Trophoblast cell (in vitro differentiated cells and primary cell): ENCODE results near the gene CDX1.

Source experiments
- DNase-seq, 2 donors: peaks; one replicate each; pipeline ENCODE4 v3.0.0-alpha.2; 2016
- H2AFZ ChIP-seq: 2 replicates; pipeline ENCODE4 v1.6.1; 2013; ENCODE audit warnings: low read length, moderate library complexity, mild to moderate bottlenecking; ENCODE audit not compliant: insufficient read depth, poor library complexity
- H2AK5ac ChIP-seq: 2 replicates; pipeline ENCODE4 v1.6.1; 2013; ENCODE audit warnings: mild to moderate bottlenecking, low read length
- H2BK120ac ChIP-seq: 2 replicates; pipeline ENCODE4 v1.6.1; 2013; ENCODE audit warnings: low read length, mild to moderate bottlenecking, moderate library complexity; ENCODE audit not compliant: insufficient read depth, poor library complexity
- H2BK12ac ChIP-seq: 2 replicates; pipeline ENCODE4 v1.6.1; 2013; ENCODE audit warnings: mild to moderate bottlenecking, low read length, moderate library complexity
- H2BK5ac ChIP-seq: 2 replicates; pipeline ENCODE4 v1.6.1; 2013; ENCODE audit warnings: low read length, low read depth, moderate library complexity, mild to moderate bottlenecking; ENCODE audit not compliant: poor library complexity
- H3K14ac ChIP-seq: 2 replicates; pipeline ENCODE4 v1.6.1; 2013; ENCODE audit warnings: mild to moderate bottlenecking, low read length
- H3K18ac ChIP-seq: 2 replicates; pipeline ENCODE4 v1.6.1; 2013; ENCODE audit warnings: mild to moderate bottlenecking, low read length
- H3K23ac ChIP-seq: 2 replicates; pipeline ENCODE4 v1.6.1; 2013; ENCODE audit warnings: low read length
- H3K27ac ChIP-seq: 2 replicates; pipeline ENCODE4 v1.5.1; 2013; ENCODE audit warnings: low read depth, mild to moderate bottlenecking, inconsistent platforms, low read length, moderate library complexity
- H3K27me3 ChIP-seq: 2 replicates; pipeline ENCODE4 v1.6.1; 2013; ENCODE audit warnings: inconsistent platforms, mild to moderate bottlenecking, low read length, moderate library complexity; ENCODE audit not compliant: insufficient read depth
- H3K36me3 ChIP-seq, 2 experiments: 1 replicate in 1 of 2; 2 replicates in 1 of 2; pipeline ENCODE4 v1.6.1; 2013; ENCODE audit warnings: low read length in 2 of 2, mild to moderate bottlenecking in 2 of 2, moderate library complexity in 1 of 2; ENCODE audit not compliant: insufficient read depth in 2 of 2, control insufficient read depth in 1 of 2
- H3K4ac ChIP-seq: 2 replicates; pipeline ENCODE4 v1.6.1; 2013; ENCODE audit warnings: low read depth, mild to moderate bottlenecking, low read length, moderate library complexity
- H3K4me1 ChIP-seq, 2 experiments: 1 replicate in 1 of 2; 2 replicates in 1 of 2; pipeline ENCODE4 v1.6.1; 2013; ENCODE audit warnings: low read length in 2 of 2, mild to moderate bottlenecking in 2 of 2, moderate library complexity in 1 of 2; ENCODE audit not compliant: insufficient read depth in 2 of 2, control insufficient read depth in 1 of 2
- H3K4me2 ChIP-seq: 2 replicates; pipeline ENCODE4 v1.6.1; 2013; ENCODE audit warnings: inconsistent platforms, mild to moderate bottlenecking, low read length, moderate library complexity
- H3K4me3 ChIP-seq: 2 replicates; pipeline ENCODE4 v1.5.1; 2013; ENCODE audit warnings: mild to moderate bottlenecking, low read depth, low read length, inconsistent platforms
- H3K79me1 ChIP-seq: one replicate; pipeline ENCODE4 v1.6.1; 2013; ENCODE audit warnings: low read length
- H3K79me2 ChIP-seq: 2 replicates; pipeline ENCODE4 v1.6.1; 2013; ENCODE audit warnings: low read length, mild to moderate bottlenecking; ENCODE audit not compliant: control insufficient read depth, insufficient read depth, poor library complexity
- H3K9ac ChIP-seq: 2 replicates; pipeline ENCODE4 v1.6.1; 2013; ENCODE audit warnings: mild to moderate bottlenecking, low read length
- H3K9me3 ChIP-seq: 2 replicates; pipeline ENCODE4 v1.6.1; 2013; ENCODE audit warnings: low read depth, mild to moderate bottlenecking, control low read depth, inconsistent platforms, low read length; ENCODE audit not compliant: insufficient read depth
- H4K12ac ChIP-seq: 2 replicates; pipeline ENCODE4 v1.6.1; 2013; ENCODE audit warnings: low read depth, mild to moderate bottlenecking, low read length, moderate library complexity
- H4K8ac ChIP-seq: 2 replicates; pipeline ENCODE4 v1.6.1; 2013; ENCODE audit warnings: low read depth, mild to moderate bottlenecking, low read length, moderate library complexity
- H4K91ac ChIP-seq: one replicate; pipeline ENCODE4 v1.6.1; 2013; ENCODE audit warnings: low read depth, mild to moderate bottlenecking, low read length, moderate library complexity
- WGBS: extraction: QIAGEN DNeasy Blood & Tissue Kit; methylation state at CpG from one replicate; pipeline ENCODE4 v1.1.7; 2013; ENCODE audit warnings: missing lambda C conversion rate; ENCODE audit not compliant: insufficient read length, insufficient coverage; ENCODE audit errors: extremely low coverage; 5-methylcytosine and 5-hydroxymethylcytosine counted together

Gene CDX1

DNA sequence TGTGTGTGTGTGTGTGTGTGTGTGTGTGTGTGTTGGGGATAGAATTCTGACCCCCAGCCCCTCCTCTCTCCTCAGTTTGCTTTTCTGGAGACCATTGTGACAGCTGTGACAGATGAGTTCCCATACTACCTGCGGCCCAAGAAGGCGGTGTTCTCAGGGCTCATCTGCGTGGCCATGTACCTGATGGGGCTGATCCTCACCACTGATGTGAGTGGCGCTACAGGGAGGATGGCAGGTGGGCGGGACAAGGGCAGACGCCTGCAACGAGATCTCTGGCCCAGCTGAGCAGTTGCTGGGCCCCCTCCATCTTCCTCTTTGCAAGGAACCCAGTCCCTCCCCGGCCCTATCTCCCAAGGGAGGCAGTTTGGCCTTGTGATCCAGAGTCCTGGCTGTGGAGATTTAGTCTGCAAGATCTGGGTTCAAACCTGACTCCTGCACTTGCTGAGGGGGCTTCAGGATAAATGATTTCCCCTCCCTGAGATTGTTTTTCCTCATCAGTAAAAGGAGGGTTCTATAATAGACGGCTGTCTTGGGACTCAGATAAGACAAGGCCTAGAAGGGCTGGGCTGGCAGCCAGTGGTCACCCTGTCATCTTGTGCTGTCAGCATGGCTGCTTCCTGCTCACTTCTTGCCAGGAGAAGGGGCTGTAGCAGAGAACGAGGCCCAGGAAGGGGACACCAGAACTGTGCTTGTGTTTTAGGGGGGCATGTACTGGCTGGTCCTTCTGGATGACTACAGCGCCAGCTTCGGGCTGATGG lies 37.4 kb downstream of the CDX1 start:
- Histone ChIP-seq H2BK12ac (no peak overlapping the region), H3K4me2 (no peak overlapping the region), H3K23ac (no peak overlapping the region), H2BK5ac (no peak overlapping the region), H3K36me3 (no peaks in the 10 kb centered on the region), H2BK120ac (no peak overlapping the region), H3K9me3 (peaks cover 1% of the 10 kb centered on the region), H4K12ac (no peak overlapping the region), H2AK5ac (no peak overlapping the region), H3K4ac (no peak overlapping the region), H3K27ac (no peak overlapping the region), H4K91ac (no peak overlapping the region), H3K4me3 (no peak overlapping the region), H3K27me3 (no peaks in the 10 kb centered on the region), H4K8ac (no peak overlapping the region), H3K79me2 (no peaks in the 10 kb centered on the region), H3K18ac (no peak overlapping the region), H2AFZ (no peak overlapping the region), H3K4me1 (peaks cover 0 to 2% of the 10 kb centered on the region in 2 experiments), H3K79me1 (no peaks in the 10 kb centered on the region), H3K14ac (no peak overlapping the region), H3K9ac (no peak overlapping the region)
- DNase-seq = no peak
- no CpG with 5 or more reads among the region's 12 CpGs for WGBS

DNA sequence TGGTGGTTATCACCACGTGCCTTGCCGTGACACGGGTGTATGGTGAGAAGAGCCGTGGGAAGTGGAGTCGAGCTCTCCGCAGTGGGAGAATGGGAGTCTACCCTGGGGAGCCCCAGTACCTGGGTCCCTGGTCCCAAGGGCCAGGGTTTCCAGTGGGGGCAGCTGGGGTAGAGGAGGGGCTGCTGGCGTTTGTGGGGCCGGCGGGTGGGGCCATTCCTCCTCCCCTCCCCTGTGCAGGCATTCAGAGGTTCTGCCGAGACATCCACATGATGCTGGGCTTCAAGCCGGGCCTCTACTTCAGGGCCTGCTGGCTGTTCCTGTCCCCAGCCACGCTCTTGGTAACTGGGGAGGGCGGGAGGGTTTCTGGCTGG lies 38.0 kb downstream of the CDX1 start:
- no CpG with 5 or more reads among the region's 13 CpGs for WGBS
- no peak overlapping the region for H2BK5ac ChIP-seq

DNA sequence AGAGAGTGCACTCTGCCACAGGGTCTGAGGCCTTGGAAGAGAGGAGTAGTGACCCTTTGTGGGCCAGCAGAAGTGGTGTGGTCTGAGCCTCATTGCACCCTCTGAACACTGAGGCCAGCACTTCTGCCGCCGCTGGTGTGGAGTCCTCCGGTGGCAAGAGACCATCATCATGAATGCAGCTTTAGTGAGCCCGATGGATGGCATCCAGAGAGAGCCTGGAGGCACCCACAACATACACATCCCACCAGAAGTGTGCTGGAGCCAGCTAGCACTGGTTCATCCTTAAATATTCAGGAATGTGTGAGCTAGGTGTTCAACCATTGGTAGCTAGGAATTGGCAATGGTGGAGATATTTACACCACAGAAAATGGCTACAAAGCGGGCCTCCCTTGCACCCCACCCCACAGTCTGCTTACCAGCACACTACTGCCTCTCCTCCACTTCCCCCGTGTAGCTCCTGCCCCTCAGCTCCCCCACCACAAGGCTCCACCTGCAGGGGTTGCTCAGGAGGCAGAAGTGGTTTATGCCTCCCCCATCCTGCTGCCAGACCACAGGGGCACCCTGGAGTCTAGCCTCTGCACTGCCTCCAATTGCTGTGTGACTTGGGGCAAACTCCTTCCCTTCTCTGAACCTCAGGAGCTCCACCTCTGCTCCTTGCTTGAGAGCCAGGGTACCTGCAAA lies 39.7 kb downstream of the CDX1 start:
- H2AFZ ChIP-seq = no peak overlapping the region
- H2BK5ac ChIP-seq = no peak overlapping the region
- no peak overlapping the region for H3K4me3 ChIP-seq
- no peak overlapping the region for H2BK12ac ChIP-seq
- H2AK5ac ChIP-seq = no peak overlapping the region
- H3K9ac ChIP-seq = no peak overlapping the region
- no peak overlapping the region for H3K4me2 ChIP-seq
- no peak overlapping the region for H4K91ac ChIP-seq
- no peak overlapping the region for H3K27ac ChIP-seq
- H3K14ac ChIP-seq = no peak overlapping the region
- no peak overlapping the region for H2BK120ac ChIP-seq
- no peak overlapping the region for H3K4ac ChIP-seq
- peaks cover 1% of the 10 kb centered on the region for H3K9me3 ChIP-seq
- H3K18ac ChIP-seq = no peak overlapping the region
- no peaks in the 10 kb centered on the region for H3K79me2 ChIP-seq
- H3K27me3 ChIP-seq = no peaks in the 10 kb centered on the region
- H4K8ac ChIP-seq = no peak overlapping the region
- no peaks in the 10 kb centered on the region for H3K79me1 ChIP-seq
- DNase-seq = no peak
- no peaks in the 10 kb centered on the region for H3K36me3 ChIP-seq
- H3K4me1 ChIP-seq = peaks cover 3 to 7% of the 10 kb centered on the region in 2 experiments
- whole genome bisulfite sequencing = no CpG with 5 or more reads among the region's 6 CpGs
- H3K23ac ChIP-seq = no peak overlapping the region
- no peak overlapping the region for H4K12ac ChIP-seq

More for the DNA sequence above, 38.0 kb downstream of the CDX1 start:
- H3K79me1 ChIP-seq = no peaks in the 10 kb centered on the region
- H2BK12ac ChIP-seq = no peak overlapping the region
- no peak overlapping the region for H4K8ac ChIP-seq
- peaks cover 1% of the 10 kb centered on the region for H3K9me3 ChIP-seq
- no peak overlapping the region for H3K4me3 ChIP-seq
- H3K36me3 ChIP-seq = no peaks in the 10 kb centered on the region
- DNase-seq = no peak
- no peaks in the 10 kb centered on the region for H3K79me2 ChIP-seq
- no peaks in the 10 kb centered on the region for H3K27me3 ChIP-seq
- H3K4me2 ChIP-seq = no peak overlapping the region
- no peak overlapping the region for H2AK5ac ChIP-seq
- H2BK120ac ChIP-seq = no peak overlapping the region
- no peak overlapping the region for H2AFZ ChIP-seq
- no peak overlapping the region for H4K91ac ChIP-seq
- no peak overlapping the region for H3K4ac ChIP-seq
- peaks cover 0 to 4% of the 10 kb centered on the region in 2 experiments for H3K4me1 ChIP-seq
- H4K12ac ChIP-seq = no peak overlapping the region
- no peak overlapping the region for H3K14ac ChIP-seq
- H3K18ac ChIP-seq = no peak overlapping the region
- no peak overlapping the region for H3K23ac ChIP-seq
- no peak overlapping the region for H3K27ac ChIP-seq
- H3K9ac ChIP-seq = no peak overlapping the region

DNA sequence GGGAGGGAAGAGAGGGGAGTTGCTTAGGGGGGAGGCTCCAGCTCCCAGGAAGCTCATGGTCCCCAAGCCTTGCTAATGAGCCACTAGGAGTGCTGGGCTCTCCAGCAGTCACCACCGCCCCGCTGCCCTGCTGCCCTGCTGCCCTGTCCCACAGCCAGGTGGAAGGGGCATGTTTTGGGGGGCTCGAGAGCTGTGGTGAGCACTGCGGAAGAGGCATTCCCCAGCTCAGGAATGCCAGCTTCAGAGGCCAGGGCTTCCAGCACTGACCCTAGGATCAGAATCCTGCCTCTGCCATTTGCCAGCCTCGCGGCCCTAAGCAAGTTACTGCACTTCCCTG lies 40.2 kb downstream of the CDX1 start:
- no peak overlapping the region for H2AK5ac ChIP-seq
- H2BK120ac ChIP-seq = no peak overlapping the region
- no peak overlapping the region for H3K27ac ChIP-seq
- H3K79me1 ChIP-seq = no peaks in the 10 kb centered on the region
- H3K23ac ChIP-seq = no peak overlapping the region
- no peak for DNase-seq
- WGBS = no CpG with 5 or more reads among the region's 6 CpGs
- H3K4me1 ChIP-seq = peaks cover 4 to 9% of the 10 kb centered on the region in 2 experiments
- H3K4me2 ChIP-seq = no peak overlapping the region
- H2BK12ac ChIP-seq = no peak overlapping the region
- H3K4ac ChIP-seq = no peak overlapping the region
- H2BK5ac ChIP-seq = no peak overlapping the region
- peaks cover 1% of the 10 kb centered on the region for H3K9me3 ChIP-seq
- no peak overlapping the region for H3K18ac ChIP-seq
- H3K4me3 ChIP-seq = no peak overlapping the region
- H4K8ac ChIP-seq = no peak overlapping the region
- no peaks in the 10 kb centered on the region for H3K79me2 ChIP-seq
- H4K12ac ChIP-seq = no peak overlapping the region
- H4K91ac ChIP-seq = no peak overlapping the region
- H3K36me3 ChIP-seq = no peaks in the 10 kb centered on the region
- H2AFZ ChIP-seq = no peak overlapping the region
- no peaks in the 10 kb centered on the region for H3K27me3 ChIP-seq
- H3K9ac ChIP-seq = no peak overlapping the region
- no peak overlapping the region for H3K14ac ChIP-seq
